IMR-90 (cell line): ENCODE measurements around the gene GTSE1. TPM values are rescaled to one million over a fixed set of nuclear protein-coding genes. Genes with fewer than 3 reads are reported as not detected.

Experiments
- ATAC-seq: fragments of 200-7000 bp; cut with Tn5 transposase; 2 replicates; pipeline ENCODE4 v1.9.1; 2020; ENCODE audit warnings: low read depth, mild to moderate bottlenecking, moderate library complexity
- BruUV-seq: library from RNA; stranded (reverse); fragments of 400-500 nt; replicated peaks from 2 replicates; lab custom pipeline; 2021; lab: Mats Ljungman, UMichigan
- CTCF ChIA-PET: fragments of 300-600 bp; formaldehyde crosslinking; extraction: SDS; loops from one replicate; lab custom pipeline; 2021; ENCODE audit warnings: antibody characterized with exemption; lab: Yijun Ruan, JAX
- POLR2A ChIA-PET: fragments of 300-600 bp; sonication (Branson Sonifier 250); formaldehyde crosslinking; loops from one replicate; lab custom pipeline; 2022; ENCODE audit warnings: antibody characterized with exemption; ENCODE audit not compliant: unreplicated experiment; lab: Charles Lee
- DNase-seq: peaks from one replicate; pipeline ENCODE4 v3.0.0; 2013
- H2AFZ ChIP-seq: replicated peaks from 2 replicates; pipeline ENCODE3; 2013; ENCODE audit warnings: low read length, mild to moderate bottlenecking; ENCODE audit not compliant: poor library complexity
- H2AK5ac ChIP-seq: 2 replicates; pipeline ENCODE4 v1.6.1; 2013; ENCODE audit warnings: low read depth, low read length, inconsistent platforms
- H2AK9ac ChIP-seq: replicated peaks from 2 replicates; pipeline ENCODE3; 2013; ENCODE audit warnings: mild to moderate bottlenecking, low read depth, low read length, moderate library complexity; ENCODE audit not compliant: poor library complexity
- H2BK120ac ChIP-seq: 2 replicates; pipeline ENCODE4 v1.6.1; 2013; ENCODE audit warnings: low read depth, low read length, inconsistent platforms
- H2BK15ac ChIP-seq: 3 replicates; pipeline ENCODE4 v1.6.1; 2013; ENCODE audit warnings: low read depth, low read length, inconsistent platforms
- H2BK20ac ChIP-seq: 2 replicates; pipeline ENCODE4 v1.6.1; 2013; ENCODE audit warnings: low read depth, mild to moderate bottlenecking, inconsistent platforms, low read length, moderate library complexity
- H2BK5ac ChIP-seq: 2 replicates; pipeline ENCODE4 v1.6.1; 2013; ENCODE audit warnings: mild to moderate bottlenecking, low read depth, low read length, inconsistent platforms; ENCODE audit not compliant: poor library complexity, severe bottlenecking
- H3K14ac ChIP-seq: replicated peaks from 2 replicates; pipeline ENCODE4 v1.6.1; 2013; ENCODE audit warnings: low read depth, low read length, inconsistent platforms
- H3K18ac ChIP-seq: 2 replicates; pipeline ENCODE4 v1.6.1; 2013; ENCODE audit warnings: low read depth, low read length, control low read depth
- H3K23ac ChIP-seq: 2 replicates; pipeline ENCODE4 v1.6.1; 2013; ENCODE audit warnings: low read depth, low read length, inconsistent platforms
- H3K27ac ChIP-seq: 2 replicates; pipeline ENCODE4 v1.5.1; 2013; ENCODE audit warnings: mild to moderate bottlenecking, control low read depth, low read length; ENCODE audit not compliant: insufficient read depth
- H3K27me3 ChIP-seq: 2 replicates; pipeline ENCODE4 v1.6.1; 2013; ENCODE audit warnings: low read length; ENCODE audit not compliant: control insufficient read depth, insufficient read depth
- H3K36me3 ChIP-seq: 2 replicates; pipeline ENCODE4 v1.6.1; 2013; ENCODE audit warnings: low read length, mixed read lengths; ENCODE audit not compliant: control insufficient read depth, insufficient read depth
- H3K4ac ChIP-seq: 2 replicates; pipeline ENCODE4 v1.6.1; 2013; ENCODE audit warnings: low read depth, low read length, inconsistent platforms
- H3K4me1 ChIP-seq: 2 replicates; pipeline ENCODE4 v1.6.1; 2013; ENCODE audit warnings: low read length, mixed read lengths; ENCODE audit not compliant: control insufficient read depth, insufficient read depth
- H3K4me2 ChIP-seq: 2 replicates; pipeline ENCODE4 v1.6.1; 2013; ENCODE audit warnings: low read depth, mild to moderate bottlenecking, control low read depth, low read length, moderate library complexity
- H3K4me3 ChIP-seq: 2 replicates; pipeline ENCODE4 v1.5.1; 2013; ENCODE audit warnings: low read depth, mild to moderate bottlenecking, control low read depth, low read length, moderate library complexity; ENCODE audit not compliant: insufficient read depth
- H3K56ac ChIP-seq: 2 replicates; pipeline ENCODE4 v1.6.1; 2013; ENCODE audit warnings: low read length, inconsistent platforms; ENCODE audit not compliant: insufficient read depth; ENCODE audit errors: extremely low read depth
- H3K79me1 ChIP-seq, 2 experiments: 2 replicates each; pipeline ENCODE4 v1.6.1; 2013; ENCODE audit warnings: low read length in 2 of 2, inconsistent platforms in 1 of 2, low read depth in 1 of 2
- H3K9ac ChIP-seq: 2 replicates; pipeline ENCODE4 v1.6.1; 2013; ENCODE audit warnings: low read depth, low read length, control low read depth
- H3K9me1 ChIP-seq: 2 replicates; pipeline ENCODE4 v1.6.1; 2013; ENCODE audit warnings: low read length, inconsistent platforms; ENCODE audit not compliant: insufficient read depth
- H3K9me3 ChIP-seq: 2 replicates; pipeline ENCODE4 v1.6.1; 2013; ENCODE audit warnings: low read length; ENCODE audit not compliant: control insufficient read depth, insufficient read depth
- H4K20me1 ChIP-seq: 2 replicates; pipeline ENCODE4 v1.6.1; 2013; ENCODE audit warnings: low read length, inconsistent platforms; ENCODE audit not compliant: insufficient read depth
- H4K5ac ChIP-seq: 2 replicates; pipeline ENCODE4 v1.6.1; 2013; ENCODE audit warnings: mild to moderate bottlenecking, low read depth, low read length, control low read depth
- H4K8ac ChIP-seq, 2 experiments: 2 replicates each; pipeline ENCODE4 v1.6.1; 2013; ENCODE audit warnings: low read depth in 2 of 2, low read length in 2 of 2, control low read depth in 1 of 2, inconsistent platforms in 1 of 2
- H4K91ac ChIP-seq: 2 replicates; pipeline ENCODE4 v1.6.1; 2013; ENCODE audit warnings: low read depth, low read length, inconsistent platforms; ENCODE audit not compliant: insufficient read depth
- CTCF ChIP-seq: conservative IDR thresholded peaks from 2 replicates; pipeline ENCODE4 v1.5.1; 2012; ENCODE audit warnings: mild to moderate bottlenecking, low read depth, low read length, improper control_type of control experiment
- ELK1 ChIP-seq: fragments of 150-350 bp; IDR thresholded peaks from 2 replicates; pipeline ENCODE4 v1.6.1; 2016; ENCODE audit warnings: low read depth, mild to moderate bottlenecking, low read length, moderate library complexity, borderline replicate concordance
- FOS ChIP-seq: fragments of 150-350 bp; IDR thresholded peaks from 2 replicates; pipeline ENCODE4 v1.6.1; 2016; ENCODE audit warnings: low read depth, low read length
- MAZ ChIP-seq: IDR thresholded peaks from 2 replicates; pipeline ENCODE4 v1.6.1; 2012; ENCODE audit warnings: low read depth, mild to moderate bottlenecking, low read length, improper control_type of control experiment, moderate library complexity, borderline replicate concordance
- NFE2L2 ChIP-seq: fragments of 150-350 bp; IDR thresholded peaks from 2 replicates; pipeline ENCODE4 v1.6.1; 2016; ENCODE audit warnings: low read depth, mild to moderate bottlenecking, low read length
- POLR2A ChIP-seq: IDR thresholded peaks from 2 replicates; pipeline ENCODE4 v1.6.1; 2012; ENCODE audit warnings: mild to moderate bottlenecking, low read depth, low read length
- RFX5 ChIP-seq: IDR thresholded peaks from 2 replicates; pipeline ENCODE4 v1.8.0; 2012; ENCODE audit warnings: low read depth, mild to moderate bottlenecking, low read length, moderate library complexity
- USF2 ChIP-seq: fragments of 150-350 bp; IDR thresholded peaks from 2 replicates; pipeline ENCODE4 v1.6.1; 2017; ENCODE audit warnings: mild to moderate bottlenecking, antibody characterized with exemption, low read length, low read depth
- WGBS, 2 experiments: methylation state at CpG; one replicate each; pipeline versions ENCODE4 v1.1.5 to v1.1.7; 2013; ENCODE audit warnings: missing lambda C conversion rate in 2 of 2; ENCODE audit not compliant: insufficient read length in 1 of 2; ENCODE audit errors: extremely low coverage in 2 of 2; 5-methylcytosine and 5-hydroxymethylcytosine counted together
- dilution Hi-C: fragments of 300-500 bp; cut with HindIII; formaldehyde crosslinking; loops from one replicate; pipeline ENCODE4 v1.14.3; 2018; ENCODE audit warnings: low sequenced_read_pairs; ENCODE audit not compliant: unreplicated experiment
- in situ Hi-C: fragments of 300-500 bp; cut with MboI; formaldehyde crosslinking; loops from 3 replicates; pipeline ENCODE4 v1.14.3; 2019; ENCODE audit warnings: low sequenced_read_pairs, inconsistent platforms, mixed read lengths
- intact Hi-C: fragments of 100-400 bp; cut with micrococcal nuclease; formaldehyde crosslinking; loops from 2 replicates; pipeline ENCODE4 v1.10.0; 2022
- polyA plus RNA-seq, 3 experiments: library from polyadenylated mRNA; depleted of rRNA; stranded (reverse); fragments of >200 nt; gene quantifications; 2 replicates each; pipeline ENCODE4 v1.2.3, GENCODE V29; 2012; ENCODE audit warnings: low replicate concordance in 1 of 3
- total RNA-seq: library from RNA; depleted of rRNA; stranded (reverse); fragments of >200 nt; gene quantifications from 2 replicates; pipeline ENCODE4 v1.2.3, GENCODE V29; 2012

GTSE1 gene
- total and polyA plus RNA-seq, 2 of the 4 experiments (the other 2 are of a cell fraction), result 5.9 to 17.1 TPM

GRCh38 chr22:46312056-46312455, 15.4 kb downstream of the GTSE1 start:
- H3K9ac ChIP-seq, result no peak overlapping the region
- no peak overlapping the region for H3K4me3 ChIP-seq
- no peaks in the 10 kb centered on the region for H3K9me1 ChIP-seq
- DNase-seq (no peak), ATAC-seq (no peak)
- ChIA-PET CTCF (interaction anchor here (0.7 kb wide), 1 partner anchor 194 kb away, joined by 5 read pairs; no protein-coding TSS in a partner anchor), POLR2A (interaction anchor here (0.6 kb wide), 1 partner anchor 189 kb away, joined by 5 read pairs; no protein-coding TSS in a partner anchor)
- H4K91ac ChIP-seq, result no peak overlapping the region
- WGBS, 2 experiments, result 97% methylated on average over 7 of the region's 8 CpGs; no CpG with 5 or more reads in 1 of the 2 experiments
- H3K27me3 ChIP-seq, result no peaks in the 10 kb centered on the region
- no peak overlapping the region for H2BK120ac ChIP-seq
- H2BK20ac ChIP-seq, result no peak overlapping the region
- H2AFZ ChIP-seq, result no peak overlapping the region
- H3K14ac ChIP-seq, result no peak overlapping the region
- BruUV-seq, result no TSS peak
- intact Hi-C loops, result no loop called here
- H3K23ac ChIP-seq, result no peak overlapping the region
- H2BK5ac ChIP-seq, result no peak overlapping the region
- no peak overlapping the region for H3K4me2 ChIP-seq
- H3K27ac ChIP-seq, result no peak overlapping the region
- no peaks in the 10 kb centered on the region for H3K4me1 ChIP-seq
- peaks cover 28 to 32% of the 10 kb centered on the region in 2 experiments for H3K79me1 ChIP-seq
- H3K56ac ChIP-seq, result no peak overlapping the region
- no peak overlapping the region for H4K8ac ChIP-seq
- no peak overlapping the region for H2AK5ac ChIP-seq
- no peak overlapping the region for H2BK15ac ChIP-seq
- H2AK9ac ChIP-seq, result no peak overlapping the region
- no peak overlapping the region for H3K4ac ChIP-seq
- dilution Hi-C loops, result no loop called here
- H3K18ac ChIP-seq, result no peak overlapping the region
- TF ChIP-seq FOS, result no peak
- TF ChIP-seq MAZ, result no peak
- TF ChIP-seq CTCF, result no peak
- TF ChIP-seq POLR2A, result no peak
- no peak for TF ChIP-seq RFX5
- no peak for TF ChIP-seq ELK1
- TF ChIP-seq NFE2L2, result no peak
- no peak for TF ChIP-seq USF2
- in situ Hi-C loops, result loop anchor here (5.0 kb wide), 1 partner anchor 325 kb away; no protein-coding TSS in a partner anchor
- H4K5ac ChIP-seq, result no peak overlapping the region
- H4K20me1 ChIP-seq, result no peaks in the 10 kb centered on the region
- H3K9me3 ChIP-seq, result no peaks in the 10 kb centered on the region
- peaks cover 1% of the 10 kb centered on the region for H3K36me3 ChIP-seq
